ENCODE measurements around the gene NOX4.

NOX4 gene

DNA sequence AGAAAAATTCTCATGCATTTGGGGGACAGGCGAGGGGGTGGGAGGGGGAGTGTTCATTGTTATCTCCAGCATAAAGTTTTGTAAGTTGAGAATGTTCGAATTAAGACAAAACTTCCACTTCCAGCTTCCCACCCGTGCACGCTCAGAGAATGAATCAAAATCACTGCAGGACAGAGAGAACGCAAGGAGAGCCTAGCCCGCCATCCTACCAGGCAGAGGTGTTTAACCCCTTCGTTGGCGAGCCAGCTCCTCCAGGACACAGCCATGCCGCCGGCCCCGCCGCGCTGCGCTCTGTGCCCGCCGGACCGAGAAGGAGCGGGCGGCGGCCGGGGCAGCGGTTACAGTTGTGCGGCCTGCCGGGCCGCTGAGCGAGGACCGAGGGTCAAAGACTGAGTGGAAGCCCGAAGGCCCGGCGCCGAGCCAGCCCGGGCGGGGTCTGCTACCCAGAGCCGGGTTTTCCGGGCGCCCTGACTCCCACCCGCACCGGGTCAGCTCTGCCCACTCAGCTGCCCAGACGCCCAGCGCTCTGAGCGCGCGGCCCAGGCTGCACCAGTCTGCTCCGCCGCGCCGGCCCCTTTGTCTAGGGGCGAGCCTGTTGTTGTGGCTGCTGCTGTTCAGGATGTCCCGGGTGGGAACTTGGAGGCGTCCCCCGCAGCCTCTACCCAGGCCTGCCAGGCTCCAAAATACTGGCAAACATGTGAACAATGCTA is at the start of gene NOX4:
Gene NOX4, minus strand, starts transcription at position 395 of the 710 bp plus-strand sequence. Its CDS starts 129 bp downstream, at position 266.
- no peak for DNase-seq

DNA sequence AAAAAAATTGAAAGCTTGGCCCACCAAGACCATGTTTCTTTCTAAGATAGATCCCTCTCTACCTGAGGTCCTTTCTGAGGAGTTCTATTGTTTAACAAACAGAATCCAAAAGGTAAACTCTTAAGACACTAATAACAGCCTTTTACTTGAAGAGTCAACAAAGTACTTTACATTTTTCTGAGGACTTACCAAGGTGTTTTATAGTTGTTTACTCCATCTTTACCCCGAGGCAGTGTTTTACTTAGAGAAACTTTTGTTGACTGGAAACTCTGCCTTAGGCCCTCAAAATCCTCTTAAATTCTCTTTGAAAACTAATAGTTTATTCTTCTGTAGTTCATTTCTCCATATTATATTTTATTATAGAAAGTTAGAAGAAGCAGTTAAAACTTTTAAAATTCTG is 49.7 kb upstream of the NOX4 start:
- DNase-seq = no peak

DNA sequence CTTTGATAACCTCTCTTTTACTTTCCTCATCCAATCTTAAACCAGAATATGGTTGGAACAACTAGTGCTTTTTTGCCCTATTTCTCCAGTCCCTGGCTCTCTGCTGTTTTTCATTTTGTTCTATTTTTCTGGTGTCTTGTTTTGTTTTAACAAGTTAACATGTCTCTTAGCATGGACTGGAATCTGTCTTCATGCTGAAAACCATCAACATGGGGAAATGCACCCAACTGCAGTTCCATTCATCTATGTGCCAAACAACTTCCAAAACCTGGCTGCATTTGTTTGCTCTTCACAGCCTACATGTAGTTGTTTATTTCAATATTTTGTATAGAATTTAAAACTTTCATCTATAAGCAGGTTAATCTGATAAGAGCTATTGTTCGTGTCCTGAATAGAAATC is 46.8 kb upstream of the NOX4 start:
- no peak for DNase-seq

GRCh38 chr11:89536926-89537325 is 45.8 kb upstream of the NOX4 start:
- no peak for DNase-seq

DNA sequence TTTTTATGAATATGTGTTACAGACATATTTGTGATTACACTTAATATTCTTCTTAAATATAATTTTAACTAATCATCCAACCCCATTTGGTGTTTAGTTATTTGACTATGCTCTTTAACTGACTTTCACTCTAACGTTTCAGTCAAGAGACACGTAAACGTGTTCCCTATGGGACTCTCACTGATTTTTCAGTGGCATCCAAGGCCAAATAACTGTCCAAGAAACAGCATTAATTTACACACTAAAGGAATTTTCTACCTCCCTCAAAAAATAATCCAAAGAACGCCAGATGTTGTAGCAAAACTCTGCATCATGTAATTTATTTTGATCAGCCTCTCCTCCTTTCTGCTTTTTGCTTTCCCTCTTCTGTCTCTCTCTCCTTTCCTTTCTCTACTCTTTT is 44.0 kb upstream of the NOX4 start:
- DNase-seq = no peak

- DNase-seq = no peak
Observed at GRCh38 chr11:89529626-89530380, 38.6 kb upstream of the NOX4 start.

GRCh38 chr11:89521792-89522191 is 30.6 kb upstream of the NOX4 start:
- no peak for DNase-seq

GRCh38 chr11:89521294-89521693 is 30.1 kb upstream of the NOX4 start:
- no peak for DNase-seq

DNA sequence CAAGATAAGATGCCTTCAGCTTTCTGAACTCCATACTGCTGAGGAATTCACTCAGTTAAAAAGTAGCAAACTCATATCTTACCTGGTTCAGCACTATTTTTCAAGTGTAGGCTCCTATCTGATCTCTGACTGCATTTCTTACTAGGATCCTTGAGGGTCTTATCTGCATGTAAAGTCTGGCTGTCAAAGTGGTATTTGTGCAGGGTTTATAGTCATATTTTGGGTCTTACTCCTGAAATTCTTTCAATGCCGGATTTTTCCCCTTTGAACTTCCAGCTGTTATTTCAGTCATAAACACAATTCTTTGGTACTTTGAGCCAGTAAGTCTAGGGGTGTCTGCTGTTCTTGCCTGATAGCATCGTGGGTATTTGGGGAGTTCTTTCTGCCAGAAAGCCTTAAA is 25.3 kb upstream of the NOX4 start:
- no peak for DNase-seq

- no peak for DNase-seq
Observed at GRCh38 chr11:89508544-89508943, 17.4 kb upstream of the NOX4 start.

DNA sequence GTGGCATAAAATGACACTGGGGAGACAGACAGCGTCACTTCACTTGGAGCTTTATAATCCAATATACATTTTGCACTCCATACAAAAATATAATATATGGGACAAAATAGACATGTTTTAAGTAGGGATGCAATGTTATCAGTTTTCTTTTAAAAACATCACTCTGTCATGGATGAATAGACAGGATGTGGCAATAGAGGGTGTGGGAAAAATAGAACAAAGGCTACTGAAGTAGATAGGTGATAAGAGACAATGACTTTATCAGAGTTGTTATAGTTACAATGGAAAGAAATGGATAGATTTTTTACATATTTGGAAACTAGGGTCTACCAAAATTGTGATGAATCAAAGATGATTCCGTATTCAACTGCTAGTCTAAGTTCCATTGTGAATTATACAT is 13.1 kb upstream of the NOX4 start:
- no peak for DNase-seq

DNA sequence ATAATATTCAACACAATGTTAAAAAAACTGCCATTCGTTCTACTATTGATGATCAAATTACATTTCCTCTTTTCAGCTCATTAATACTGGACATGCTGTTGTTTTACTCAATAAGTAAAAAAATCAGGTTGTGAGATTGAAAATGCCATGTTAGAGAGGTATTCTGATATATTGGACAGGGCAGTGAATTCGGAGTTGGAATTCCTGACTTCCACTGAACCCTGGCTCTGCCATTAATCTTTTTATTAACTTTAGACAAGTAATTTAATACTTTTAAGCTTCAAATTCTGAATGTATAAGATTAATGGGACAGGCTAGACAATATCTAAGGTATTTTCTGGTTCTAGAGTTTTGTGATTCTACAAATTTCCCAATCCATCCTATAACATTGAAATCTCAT is 12.2 kb upstream of the NOX4 start:
- no peak for DNase-seq

DNA sequence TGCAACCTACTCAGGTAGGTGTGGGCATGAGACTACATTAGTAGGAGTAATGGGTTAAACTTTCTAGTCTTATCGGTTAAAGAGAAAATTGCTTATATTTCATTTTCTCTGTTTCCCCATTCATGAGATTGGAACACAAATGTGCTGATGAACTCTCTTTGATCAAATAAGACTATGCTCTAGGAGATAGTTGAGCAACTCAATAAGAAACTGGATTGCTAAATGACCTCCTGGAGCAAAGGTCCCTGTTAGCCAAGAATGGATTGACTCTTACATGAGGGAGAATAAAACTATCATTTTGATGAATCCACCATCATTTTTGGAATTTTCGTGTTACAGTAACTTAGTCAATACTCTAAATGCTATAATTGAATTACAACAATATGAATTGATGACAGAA is 11.1 kb upstream of the NOX4 start:
- DNase-seq = no peak

DNA sequence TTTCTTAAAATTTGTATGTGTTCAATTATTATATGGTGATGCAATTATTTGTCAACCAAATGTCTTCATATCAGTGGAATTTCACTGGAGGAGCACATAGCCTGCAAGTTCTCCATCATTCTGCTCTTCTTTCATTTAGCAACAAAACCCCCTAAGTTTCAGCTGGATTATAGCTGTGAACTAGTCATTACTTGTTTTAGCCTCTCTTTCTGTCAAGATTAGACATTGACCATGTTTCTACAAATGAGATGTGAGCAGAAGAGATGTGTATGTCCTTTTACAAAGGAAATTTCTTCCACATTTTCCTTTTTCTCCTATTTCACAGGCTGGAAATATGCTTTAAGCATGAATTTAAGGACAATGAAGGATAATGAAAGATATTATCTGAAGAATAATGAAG is 9.2 kb upstream of the NOX4 start:
- DNase-seq = no peak

DNA sequence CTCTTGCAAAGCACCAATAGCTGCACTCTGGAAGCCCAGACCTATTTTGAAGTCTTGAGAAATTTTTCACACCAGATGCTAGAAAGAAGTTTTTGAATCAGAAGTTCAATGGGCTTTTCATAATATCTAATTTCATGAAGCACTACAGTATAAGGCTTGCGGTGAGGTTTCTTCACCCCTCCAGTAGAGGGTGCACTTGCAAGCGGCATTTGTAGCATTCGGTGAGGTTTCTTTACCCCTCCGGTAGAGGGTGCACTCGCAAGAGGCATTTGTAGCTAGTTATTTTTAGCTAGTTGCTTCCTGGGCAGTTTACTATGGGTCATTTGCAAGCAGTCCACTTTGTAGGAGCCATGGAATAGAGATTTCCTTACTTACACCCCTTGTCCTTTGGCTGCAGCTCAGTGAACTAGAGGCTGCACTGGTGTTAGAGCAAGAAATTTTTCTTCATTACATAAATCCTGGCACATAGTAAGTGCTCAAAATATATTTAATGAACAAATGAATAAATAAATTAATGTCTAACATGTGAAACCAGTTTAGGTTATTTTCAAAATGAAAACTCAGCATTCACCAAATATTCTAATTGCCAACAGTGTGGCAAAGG is 7.8 kb upstream of the NOX4 start:
- DNase-seq = no peak

DNA sequence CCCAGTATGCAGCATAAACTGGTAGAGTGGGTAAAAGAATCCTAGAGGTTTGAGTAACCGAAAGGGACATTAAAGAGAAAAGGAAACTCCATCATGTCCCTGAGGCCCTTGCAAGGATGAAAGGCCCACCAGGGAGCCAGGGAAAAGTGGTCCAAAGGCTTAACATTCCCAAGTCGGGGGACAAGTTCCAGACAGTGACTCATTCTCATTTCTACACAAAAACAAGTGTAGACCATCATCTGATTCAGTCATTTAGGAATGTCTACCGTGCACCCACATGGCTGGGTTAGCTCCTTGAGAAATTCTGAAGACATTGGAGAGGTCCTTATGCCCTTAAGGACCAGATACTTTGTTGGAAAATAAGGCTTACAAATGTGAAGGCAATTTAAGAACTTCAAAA is 4.8 kb upstream of the NOX4 start:
- DNase-seq = no peak

GRCh38 chr11:89493431-89493830 is 2.3 kb upstream of the NOX4 start:
- DNase-seq = no peak

DNA sequence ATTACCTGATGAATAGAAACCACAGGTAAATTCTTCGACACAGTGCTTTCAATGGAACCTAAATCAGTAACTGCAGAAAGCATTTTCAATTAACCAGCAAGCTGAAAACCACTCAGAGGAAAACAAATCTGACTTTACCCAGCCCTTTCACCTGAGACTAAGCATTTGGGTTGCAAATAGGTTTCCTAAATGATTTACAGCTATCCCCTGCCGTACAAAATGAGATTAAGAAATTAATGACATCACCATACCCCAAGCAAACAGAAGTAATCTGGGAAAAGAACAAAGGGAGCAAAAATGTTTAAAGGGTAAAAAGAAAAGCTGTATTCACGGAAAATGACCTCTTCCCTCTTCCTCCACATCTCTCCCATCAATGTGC is 584 bp downstream of the NOX4 start:
- no peak for DNase-seq

- DNase-seq = no peak
Observed at GRCh38 chr11:89489930-89490329, 1.2 kb downstream of the NOX4 start.

DNA sequence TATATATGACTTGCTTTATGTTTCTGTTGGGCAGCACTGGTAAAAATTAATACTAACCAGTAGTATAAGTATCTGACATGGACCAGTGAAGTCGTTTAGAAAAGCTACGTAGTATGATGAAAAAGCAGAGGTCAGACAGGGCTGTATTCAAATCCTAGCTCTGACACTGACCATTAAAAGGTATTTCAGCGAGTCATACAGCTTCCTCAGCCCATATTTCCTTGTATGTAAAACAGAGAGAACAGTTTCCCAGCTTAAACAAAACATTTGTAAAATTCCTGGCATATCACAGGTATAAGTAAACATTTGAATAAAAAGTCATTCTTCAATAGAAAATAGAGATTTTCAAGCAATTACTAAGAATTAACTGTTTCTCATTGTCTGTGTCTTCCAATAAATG is 4.2 kb downstream of the NOX4 start:
- DNase-seq = no peak

GRCh38 chr11:89484896-89485295 is 6.3 kb downstream of the NOX4 start:
- no peak for DNase-seq

GRCh38 chr11:89477175-89477574 is 14.0 kb downstream of the NOX4 start:
- DNase-seq = peak; percentile 26

DNA sequence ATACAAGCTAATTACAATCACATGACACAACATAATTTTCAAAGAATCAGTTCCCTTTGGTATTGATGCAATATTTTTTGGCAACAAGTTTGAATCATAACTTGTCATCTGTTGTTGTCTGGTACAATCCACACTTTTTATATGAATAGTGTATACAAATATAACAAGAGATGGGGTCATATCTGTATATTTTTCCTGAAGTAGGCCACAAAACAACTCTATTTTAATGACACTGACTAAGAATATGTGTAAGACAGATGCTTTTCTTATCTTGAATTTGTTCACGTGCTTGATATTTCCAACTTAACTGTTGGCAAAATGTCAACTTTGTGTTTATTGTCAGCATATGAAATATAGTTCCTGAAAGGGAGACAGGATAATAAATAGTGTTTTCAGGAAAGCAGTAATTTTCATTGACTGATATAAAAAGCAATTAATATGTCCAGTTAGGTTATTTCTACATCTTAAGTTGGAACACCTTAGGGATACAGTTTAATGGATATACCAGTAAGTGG is 27.9 kb downstream of the NOX4 start:
- no peak for DNase-seq

DNA sequence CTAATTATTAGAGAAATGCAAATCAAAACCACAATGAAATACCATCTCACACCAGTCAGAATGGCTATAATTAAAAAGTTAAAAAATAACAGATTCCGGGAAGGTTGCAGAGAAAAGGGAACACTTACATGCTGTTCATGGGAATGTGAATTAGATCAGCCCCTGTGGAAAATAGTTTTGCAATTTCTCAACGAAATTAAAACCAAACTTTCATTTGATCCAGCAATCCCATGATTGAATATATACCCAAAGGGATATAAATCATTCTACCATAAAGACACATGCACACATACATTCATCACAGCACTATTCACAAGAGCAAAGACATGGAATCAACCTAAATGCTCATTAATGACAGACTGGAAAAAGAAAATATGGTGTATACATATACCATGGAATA is 32.5 kb downstream of the NOX4 start:
- no peak for DNase-seq
